Suprapubic skin (tissue), 4 donors: Measurements from ENCODE around the gene CERS2. TPM values are rescaled to one million over a fixed set of nuclear protein-coding genes. Genes with fewer than 3 reads are reported as not detected.

Source experiments
- DNase-seq, 2 donors: peaks; one replicate each; pipeline ENCODE4 v3.0.0-alpha.2; 2019; ENCODE audit warnings: low spot score in 2 of 2
- H3K27ac ChIP-seq: fragments of 200-600 bp; sonication (generic); one replicate; pipeline ENCODE4 v1.5.1; 2019
- H3K27me3 ChIP-seq: fragments of 200-600 bp; sonication (generic); one replicate; pipeline ENCODE4 v1.5.1; 2019
- H3K36me3 ChIP-seq: fragments of 200-600 bp; sonication (generic); one replicate; pipeline ENCODE4 v1.5.1; 2019
- H3K4me1 ChIP-seq: fragments of 200-600 bp; sonication (generic); one replicate; pipeline ENCODE4 v1.5.1; 2019
- H3K4me3 ChIP-seq: fragments of 200-600 bp; sonication (generic); one replicate; pipeline ENCODE4 v1.5.1; 2019; ENCODE audit warnings: mild to moderate bottlenecking
- H3K9me3 ChIP-seq: fragments of 200-600 bp; sonication (generic); one replicate; pipeline ENCODE4 v1.5.1; 2019
- EP300 ChIP-seq: sonication (generic); formaldehyde crosslinking; IDR thresholded peaks from one replicate; pipeline ENCODE4 v1.6.1; 2017; ENCODE audit warnings: antibody characterized with exemption
- POLR2A ChIP-seq, 2 donors: fragments of 450-650 bp; IDR thresholded peaks; one replicate each; pipeline ENCODE4 v1.6.1; 2017; ENCODE audit warnings: antibody characterized with exemption in 2 of 2, mild to moderate bottlenecking in 2 of 2, moderate library complexity in 2 of 2
- POLR2AphosphoS5 ChIP-seq, 3 donors: sonication (generic); formaldehyde crosslinking; IDR thresholded peaks; one replicate each; pipeline ENCODE4 v1.6.1; 2017; ENCODE audit warnings: antibody characterized with exemption in 3 of 3
- WGBS: methylation state at CpG from one replicate; pipeline ENCODE4 v1.1.5; 2018; 5-methylcytosine and 5-hydroxymethylcytosine counted together
- total RNA-seq, 4 donors: library from RNA; depleted of rRNA; stranded (reverse); fragments of >200 nt; gene quantifications; one replicate each; pipeline ENCODE4 v1.1.0, GENCODE V29; 2016
- TF ChIP-seq, protein P1 (sequence below), 2 donors: fragments of 200-600 bp in 1 of 2; fragments of 450-650 bp in 1 of 2; sonication (generic) in 1 of 2; IDR thresholded peaks; one replicate each; pipeline ENCODE4 v1.5.1; 2016 to 2019; ENCODE audit warnings: antibody characterized with exemption in 2 of 2, mild to moderate bottlenecking in 1 of 2, moderate library complexity in 1 of 2

Gene CERS2
- total RNA-seq, 4 donors from 2014 or later: 46.5 to 57.9 (median 51.4) TPM

DNA sequence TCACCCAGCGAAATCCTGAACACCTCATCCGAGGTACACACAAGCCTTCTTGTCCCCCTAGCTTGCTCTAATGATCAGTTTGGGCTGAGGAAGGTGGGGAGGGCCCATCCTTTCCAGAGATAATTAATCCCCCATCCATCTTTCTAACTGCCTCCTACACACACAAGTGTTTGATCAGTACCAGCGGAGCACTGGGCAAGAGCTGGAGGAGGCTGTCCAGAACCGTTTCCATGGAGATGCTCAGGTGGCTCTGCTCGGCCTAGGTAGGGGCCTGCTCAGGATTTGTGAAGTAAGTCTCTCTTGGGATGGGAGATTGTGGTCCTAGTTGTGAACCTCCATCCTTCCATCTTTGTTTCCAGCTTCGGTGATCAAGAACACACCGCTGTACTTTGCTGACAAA, 13.3 kb upstream of the CERS2 start:
- Histone ChIP-seq H3K27ac (no peak overlapping the region), H3K4me3 (no peak overlapping the region), H3K27me3 (no peaks in the 10 kb centered on the region), H3K36me3 (no peaks in the 10 kb centered on the region), H3K9me3 (no peaks in the 10 kb centered on the region), H3K4me1 (no peaks in the 10 kb centered on the region)
- no peak for DNase-seq
- TF ChIP-seq POLR2AphosphoS5 (IDR thresholded peaks at IDR 0.05) (no peak), POLR2A (IDR thresholded peaks at IDR 0.05) (no peak), EP300 (no peak)
- TF ChIP-seq, protein P1, sequence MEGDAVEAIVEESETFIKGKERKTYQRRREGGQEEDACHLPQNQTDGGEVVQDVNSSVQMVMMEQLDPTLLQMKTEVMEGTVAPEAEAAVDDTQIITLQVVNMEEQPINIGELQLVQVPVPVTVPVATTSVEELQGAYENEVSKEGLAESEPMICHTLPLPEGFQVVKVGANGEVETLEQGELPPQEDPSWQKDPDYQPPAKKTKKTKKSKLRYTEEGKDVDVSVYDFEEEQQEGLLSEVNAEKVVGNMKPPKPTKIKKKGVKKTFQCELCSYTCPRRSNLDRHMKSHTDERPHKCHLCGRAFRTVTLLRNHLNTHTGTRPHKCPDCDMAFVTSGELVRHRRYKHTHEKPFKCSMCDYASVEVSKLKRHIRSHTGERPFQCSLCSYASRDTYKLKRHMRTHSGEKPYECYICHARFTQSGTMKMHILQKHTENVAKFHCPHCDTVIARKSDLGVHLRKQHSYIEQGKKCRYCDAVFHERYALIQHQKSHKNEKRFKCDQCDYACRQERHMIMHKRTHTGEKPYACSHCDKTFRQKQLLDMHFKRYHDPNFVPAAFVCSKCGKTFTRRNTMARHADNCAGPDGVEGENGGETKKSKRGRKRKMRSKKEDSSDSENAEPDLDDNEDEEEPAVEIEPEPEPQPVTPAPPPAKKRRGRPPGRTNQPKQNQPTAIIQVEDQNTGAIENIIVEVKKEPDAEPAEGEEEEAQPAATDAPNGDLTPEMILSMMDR (IDR thresholded peaks at IDR 0.05): no peak
- WGBS: 94% methylated on average over 7 of the region's 7 CpGs

DNA sequence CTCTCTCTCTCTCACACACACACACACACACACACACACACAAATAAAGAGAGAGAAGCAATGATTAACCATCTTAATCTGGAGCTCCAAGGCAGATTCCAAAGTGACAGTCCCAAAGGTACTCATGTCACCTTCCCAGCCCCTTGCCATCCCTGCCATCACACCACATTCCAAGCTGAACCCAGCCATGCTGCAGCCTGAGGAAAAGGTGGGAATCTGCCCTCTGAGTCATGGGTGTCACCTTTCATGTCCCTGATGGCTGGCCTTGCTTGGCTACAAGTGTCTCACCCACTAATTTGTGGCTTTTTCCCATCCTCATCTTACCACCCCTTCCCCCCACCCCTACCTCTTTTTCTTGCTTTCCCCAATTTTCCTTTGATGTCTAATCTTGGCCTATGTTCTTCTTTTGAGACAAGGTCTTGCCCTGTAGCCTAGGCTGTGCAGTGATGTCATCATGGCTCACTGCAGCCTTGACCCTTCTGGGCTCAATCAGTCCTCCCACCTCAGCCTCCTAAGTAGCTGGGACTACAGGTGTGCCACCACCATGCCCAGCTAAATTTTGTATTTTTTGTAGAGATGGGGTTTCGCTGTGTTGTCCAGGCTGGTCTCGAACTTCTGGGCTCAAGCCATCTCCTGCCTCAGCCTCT, 10.7 kb upstream of the CERS2 start:
- Histone ChIP-seq H3K27me3 (no peaks in the 10 kb centered on the region), H3K36me3 (no peaks in the 10 kb centered on the region), H3K9me3 (no peaks in the 10 kb centered on the region), H3K27ac (no peak overlapping the region), H3K4me3 (no peak overlapping the region), H3K4me1 (peaks cover 17% of the 10 kb centered on the region)
- no peak for DNase-seq
- 92% methylated on average over 2 of the region's 2 CpGs for WGBS
- TF ChIP-seq POLR2A (IDR thresholded peaks at IDR 0.05): no peak
- no peak for TF ChIP-seq EP300
- TF ChIP-seq POLR2AphosphoS5 (IDR thresholded peaks at IDR 0.05): no peak
- TF ChIP-seq, protein P1 (IDR thresholded peaks at IDR 0.05): no peak

DNA sequence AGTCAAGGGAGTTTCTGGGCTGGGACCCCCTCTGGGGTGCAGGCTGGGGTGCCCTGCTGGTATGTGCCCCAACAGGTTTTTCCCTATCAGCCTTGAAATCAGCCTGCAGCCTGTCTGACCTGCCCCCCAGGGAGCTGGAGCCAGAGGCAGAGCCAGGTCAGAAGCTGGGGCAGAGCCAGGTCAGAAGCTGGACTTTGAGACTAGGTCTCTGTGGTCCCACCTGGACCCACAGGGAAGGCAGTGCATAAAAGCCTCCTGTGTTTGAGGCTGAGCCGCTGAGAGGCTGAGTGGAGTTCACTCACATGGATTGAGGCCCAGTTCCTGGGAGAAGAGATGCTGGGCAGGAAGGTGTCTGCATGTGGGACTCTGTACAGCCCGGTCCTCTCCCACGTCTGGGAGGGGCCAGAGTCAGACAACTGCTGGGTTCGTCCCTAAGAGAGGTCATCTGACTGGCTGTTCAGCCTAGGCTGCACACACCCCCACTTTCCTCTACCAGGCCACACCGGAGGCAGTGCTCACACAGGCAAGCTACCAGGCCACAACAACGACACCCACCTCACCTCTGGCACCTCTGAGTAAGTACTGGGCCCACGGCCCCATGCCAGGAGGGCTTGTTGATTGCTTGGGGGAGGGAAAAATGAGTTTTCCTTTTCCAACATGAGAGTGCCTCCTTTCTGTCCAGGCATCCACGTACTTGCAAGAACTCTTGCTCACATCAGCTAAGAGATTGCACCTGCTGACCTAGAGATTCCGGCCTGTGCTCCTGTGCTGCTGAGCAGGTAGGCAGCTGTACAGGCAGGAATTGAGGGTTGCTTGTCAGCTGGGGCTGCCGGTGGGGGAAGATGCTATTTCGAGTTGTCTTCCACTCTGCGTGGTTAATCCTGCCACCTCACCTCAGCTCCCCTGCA, 7.4 kb upstream of the CERS2 start, which contains the start of gene ANXA9:
Gene ANXA9 (plus strand): TSS at position 488 of the 908 bp plus-strand sequence. CDS start 814 bp downstream, outside the sequence.
- H3K9me3 ChIP-seq: no peaks in the 10 kb centered on the region
- no peak for TF ChIP-seq POLR2A (IDR thresholded peaks at IDR 0.05)
- TF ChIP-seq EP300: no peak
- no peak for TF ChIP-seq POLR2AphosphoS5 (IDR thresholded peaks at IDR 0.05)
- no peak for DNase-seq
- peaks cover 42% of the 10 kb centered on the region for H3K4me1 ChIP-seq
- H3K27ac ChIP-seq: no peak within 1 kb of the TSS
- WGBS: 61% methylated on average over 9 of the region's 12 CpGs
- H3K36me3 ChIP-seq: no peaks in the 10 kb centered on the region
- no peak within 1 kb of the TSS for H3K4me3 ChIP-seq
- H3K27me3 ChIP-seq: no peaks in the 10 kb centered on the region

DNA sequence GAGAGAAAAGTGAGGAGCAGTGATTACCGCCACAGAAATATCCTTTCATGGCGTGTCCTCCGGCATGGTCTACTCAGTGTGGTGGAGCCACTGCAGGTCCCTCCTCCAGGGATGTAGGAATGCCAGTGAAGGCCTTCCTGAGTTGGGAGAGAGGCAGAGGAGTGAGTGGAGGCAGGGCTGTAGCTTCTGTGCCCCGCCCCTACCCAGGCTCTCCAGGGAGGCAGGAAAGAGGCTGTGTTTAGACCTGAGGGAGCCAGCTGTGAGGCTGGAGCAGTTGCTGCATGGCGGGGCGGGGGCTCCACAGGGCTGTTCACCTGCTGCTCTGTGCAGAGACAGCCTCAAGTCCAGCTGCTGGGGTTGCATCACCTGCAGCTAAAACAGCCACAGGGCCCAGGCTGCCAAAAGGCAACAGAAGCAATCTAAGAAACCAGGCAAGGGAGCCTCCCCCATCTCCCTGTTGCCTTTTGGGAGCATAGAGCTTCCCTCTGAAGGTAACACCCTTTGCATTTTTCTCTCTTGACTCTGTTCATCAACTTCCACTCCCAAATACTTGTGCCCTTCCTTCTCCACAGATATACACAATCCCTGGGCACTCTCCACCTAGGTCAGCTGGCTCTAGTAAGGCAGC, 6.7 kb upstream of the CERS2 start:
- Histone ChIP-seq H3K27ac (no peak overlapping the region), H3K9me3 (no peaks in the 10 kb centered on the region), H3K4me1 (peaks cover 50% of the 10 kb centered on the region), H3K27me3 (no peaks in the 10 kb centered on the region), H3K4me3 (no peak overlapping the region), H3K36me3 (no peaks in the 10 kb centered on the region)
- TF ChIP-seq EP300 (no peak), POLR2AphosphoS5 (IDR thresholded peaks at IDR 0.05) (no peak), POLR2A (IDR thresholded peaks at IDR 0.05) (no peak)
- TF ChIP-seq, protein P1 (IDR thresholded peaks at IDR 0.05): no peak
- DNase-seq: no peak
- 63% methylated on average over 5 of the region's 6 CpGs for WGBS

DNA sequence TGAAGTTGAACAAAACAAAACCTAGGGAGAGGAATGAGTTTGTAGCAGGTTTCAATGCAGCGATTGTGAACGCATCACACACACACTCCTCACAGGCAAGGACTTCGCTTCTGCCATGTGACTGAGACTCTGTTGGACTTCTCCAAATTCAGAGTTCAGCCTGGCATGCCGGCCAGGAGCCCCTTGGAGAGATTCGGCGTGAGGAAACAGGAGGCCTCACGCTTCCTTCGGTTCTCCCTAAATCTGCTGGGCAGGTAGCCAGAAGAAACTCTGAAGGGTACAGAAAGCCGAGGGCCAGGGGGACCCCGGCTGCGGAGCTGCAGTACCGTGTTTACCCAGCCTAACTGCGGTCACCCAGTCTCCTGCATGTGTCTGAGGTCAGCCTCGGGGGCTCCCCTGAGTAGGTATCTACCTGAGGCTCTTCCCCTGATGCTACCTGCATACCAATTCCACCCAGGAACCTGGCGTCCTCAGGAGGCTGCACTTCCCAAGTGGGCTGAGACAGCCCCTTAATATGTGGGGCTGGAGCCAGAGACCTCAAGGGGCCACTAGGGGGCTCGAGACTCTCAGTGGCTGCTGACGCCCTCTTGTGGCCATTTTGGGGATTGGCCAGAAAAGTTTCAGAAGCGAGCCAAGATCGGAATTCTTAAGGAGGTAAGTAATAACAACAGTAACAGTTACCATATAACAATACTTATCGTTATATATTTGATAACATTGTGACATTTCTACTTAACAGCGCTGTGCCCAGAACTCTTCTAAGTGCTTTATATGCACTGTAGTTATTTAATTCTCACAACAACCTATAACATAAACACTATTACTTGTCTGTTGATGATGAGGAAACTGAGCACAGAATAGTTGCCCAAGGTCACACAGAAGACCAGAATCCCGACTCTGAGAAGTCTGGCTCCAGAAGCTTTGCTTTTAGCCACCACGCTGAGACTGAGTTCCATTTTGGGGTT, 4.7 kb upstream of the CERS2 start:
- Histone ChIP-seq H3K27me3 (no peaks in the 10 kb centered on the region), H3K4me3 (peak overlapping the region; percentile 19), H3K27ac (peak overlapping the region; percentile 40), H3K9me3 (no peaks in the 10 kb centered on the region), H3K36me3 (no peaks in the 10 kb centered on the region), H3K4me1 (peaks cover 58% of the 10 kb centered on the region)
- WGBS: 24% methylated on average over 21 of the region's 23 CpGs
- TF ChIP-seq, protein P1 (IDR thresholded peaks at IDR 0.05): peak; percentile 98 to 100
- no peak for TF ChIP-seq POLR2A (IDR thresholded peaks at IDR 0.05)
- TF ChIP-seq EP300: no peak
- no peak for TF ChIP-seq POLR2AphosphoS5 (IDR thresholded peaks at IDR 0.05)
- peak; percentile 92 for DNase-seq
